Bronchial epithelial cell (primary cell): ENCODE data around the gene ITPRIP. TPM values are rescaled to one million over a fixed set of nuclear protein-coding genes. Genes with fewer than 3 reads are reported as not detected.

Experiments used
- DNase-seq: peaks from one replicate; pipeline ENCODE4 v3.0.0-alpha.2; 2010; ENCODE audit warnings: low read depth
- FAIRE-seq: peaks from 2 replicates; lab custom pipeline; 2011; peaks lifted over from hg19 to GRCh38; lab: Jason Lieb, UNC
- H3K27me3 ChIP-seq: 2 replicates; pipeline ENCODE4 v1.5.1; 2011; ENCODE audit warnings: low read length; ENCODE audit not compliant: control insufficient read depth, insufficient read depth
- H3K36me3 ChIP-seq: 2 replicates; pipeline ENCODE4 v1.5.1; 2011; ENCODE audit warnings: low read length; ENCODE audit not compliant: control insufficient read depth, insufficient read depth
- H3K4me3 ChIP-seq: 2 replicates; pipeline ENCODE4 v1.5.1; 2011; ENCODE audit warnings: mild to moderate bottlenecking, low read depth, low read length, control low read depth
- CTCF ChIP-seq: IDR thresholded peaks from 2 replicates; pipeline ENCODE4 v1.5.1; 2011; ENCODE audit warnings: mild to moderate bottlenecking, moderate library complexity, low read length, control low read depth, inconsistent platforms; ENCODE audit not compliant: insufficient read depth, severe bottlenecking
- total RNA-seq: library from RNA; depleted of rRNA; stranded (reverse); fragments of >200 nt; gene quantifications from 2 replicates; pipeline ENCODE4 v1.2.1, GENCODE V29; 2014

Gene ITPRIP
- total RNA-seq, 1 donor from 2014 or later, result 12.9 TPM

GRCh38 chr10:104276192-104276591, 62.1 kb downstream of the ITPRIP start:
- FAIRE-seq, result no peak
- no peak for DNase-seq
- Histone ChIP-seq H3K36me3 (no peaks in the 10 kb centered on the region), H3K27me3 (no peaks in the 10 kb centered on the region), H3K4me3 (no peak overlapping the region)
- no peak for TF ChIP-seq CTCF

- FAIRE-seq, result no peak
- peak; percentile 96 for TF ChIP-seq CTCF
These were observed 63.2 kb downstream of the ITPRIP start for GRCh38 chr10:104274762-104275721.

GRCh38 chr10:104273899-104274575, 64.2 kb downstream of the ITPRIP start:
- no peak for FAIRE-seq
- Histone ChIP-seq H3K27me3 (no peaks in the 10 kb centered on the region), H3K4me3 (no peak overlapping the region), H3K36me3 (no peaks in the 10 kb centered on the region)
- DNase-seq, result no peak
- TF ChIP-seq CTCF, result no peak

More at GRCh38 chr10:104274762-104275721, 63.2 kb downstream of the ITPRIP start:
- Histone ChIP-seq H3K4me3 (peak overlapping the region; percentile 50), H3K27me3 (no peaks in the 10 kb centered on the region), H3K36me3 (no peaks in the 10 kb centered on the region)
- peak; percentile 58 for DNase-seq

GRCh38 chr10:104273286-104273685, 65.0 kb downstream of the ITPRIP start:
- Histone ChIP-seq H3K36me3 (no peaks in the 10 kb centered on the region), H3K27me3 (no peaks in the 10 kb centered on the region), H3K4me3 (no peak overlapping the region)
- no peak for DNase-seq
- no peak for FAIRE-seq
- TF ChIP-seq CTCF, result no peak

GRCh38 chr10:104268713-104269645, 69.3 kb downstream of the ITPRIP start, which contains the start of gene GSTO2:
GSTO2 (plus strand) TSS chr10:104269184; CDS start chr10:104274916, 5,732 bp downstream.
- H3K36me3 ChIP-seq, result peaks cover 4% of the 10 kb centered on the region
- H3K27me3 ChIP-seq, result no peaks in the 10 kb centered on the region
- no peak for TF ChIP-seq CTCF
- H3K4me3 ChIP-seq, result peak within 1 kb of the TSS; percentile 92
- DNase-seq (peak; percentile 96), FAIRE-seq (no peak)
